IPS DF 6.9 (cell line): ENCODE results near the gene TOMM70.

Experiments used
- DNase-seq: peaks from one replicate; pipeline ENCODE4 v3.0.0-alpha.2; 2013; ENCODE audit warnings: low read depth, low spot score
- H3K27ac ChIP-seq: one replicate; pipeline ENCODE4 v1.5.1; 2013; ENCODE audit warnings: low read length, control low read depth
- H3K27me3 ChIP-seq: 2 replicates; pipeline ENCODE4 v1.6.1; 2013; ENCODE audit warnings: mild to moderate bottlenecking, low read length; ENCODE audit not compliant: control insufficient read depth, insufficient read depth
- H3K36me3 ChIP-seq: 2 replicates; pipeline ENCODE4 v1.6.1; 2013; ENCODE audit warnings: low read length; ENCODE audit not compliant: control insufficient read depth, insufficient read depth
- H3K4me1 ChIP-seq: 2 replicates; pipeline ENCODE4 v1.6.1; 2013; ENCODE audit warnings: low read length; ENCODE audit not compliant: control insufficient read depth, insufficient read depth
- H3K4me3 ChIP-seq: 2 replicates; pipeline ENCODE4 v1.5.1; 2013; ENCODE audit warnings: mild to moderate bottlenecking, low read length
- H3K9me3 ChIP-seq: 2 replicates; pipeline ENCODE4 v1.6.1; 2013; ENCODE audit warnings: low read length, inconsistent platforms; ENCODE audit not compliant: control insufficient read depth, insufficient read depth
- WGBS: extraction: QIAGEN DNeasy Blood & Tissue Kit; methylation state at CpG from one replicate; pipeline ENCODE4 v1.1.7; 2013; ENCODE audit warnings: mixed read lengths, missing lambda C conversion rate; ENCODE audit not compliant: insufficient read length, insufficient coverage; 5-methylcytosine and 5-hydroxymethylcytosine counted together

The TOMM70 gene

GRCh38 chr3:100399341-100400071 lies 1.4 kb downstream of the TOMM70 start:
- no peaks in the 10 kb centered on the region for H3K36me3 ChIP-seq
- no peak overlapping the region for H3K27ac ChIP-seq
- WGBS: no CpG with 5 or more reads among the region's 9 CpGs
- no peak overlapping the region; the same call in 1 of the 2 replicates for H3K4me3 ChIP-seq
- peaks cover 2% of the 10 kb centered on the region for H3K4me1 ChIP-seq
- H3K27me3 ChIP-seq: no peaks in the 10 kb centered on the region
- H3K9me3 ChIP-seq: no peaks in the 10 kb centered on the region
- no peak for DNase-seq

- no CpG with 5 or more reads among the region's 2 CpGs for WGBS
- Histone ChIP-seq H3K4me3 (no peak overlapping the region), H3K36me3 (no peaks in the 10 kb centered on the region), H3K4me1 (peaks cover 2% of the 10 kb centered on the region; the same call in 1 of the 2 replicates), H3K9me3 (no peaks in the 10 kb centered on the region), H3K27me3 (no peaks in the 10 kb centered on the region), H3K27ac (no peak overlapping the region)
- DNase-seq: no peak
Measured at GRCh38 chr3:100396967-100397366, 3.9 kb downstream of the TOMM70 start.

GRCh38 chr3:100395679-100396431 lies 5.0 kb downstream of the TOMM70 start:
- no CpG with 5 or more reads among the region's 2 CpGs for WGBS
- Histone ChIP-seq H3K27me3 (no peaks in the 10 kb centered on the region), H3K4me3 (no peak overlapping the region), H3K27ac (no peak overlapping the region), H3K9me3 (no peaks in the 10 kb centered on the region), H3K4me1 (peaks cover 2% of the 10 kb centered on the region; the same call in 1 of the 2 replicates), H3K36me3 (no peaks in the 10 kb centered on the region)
- no peak for DNase-seq

DNA sequence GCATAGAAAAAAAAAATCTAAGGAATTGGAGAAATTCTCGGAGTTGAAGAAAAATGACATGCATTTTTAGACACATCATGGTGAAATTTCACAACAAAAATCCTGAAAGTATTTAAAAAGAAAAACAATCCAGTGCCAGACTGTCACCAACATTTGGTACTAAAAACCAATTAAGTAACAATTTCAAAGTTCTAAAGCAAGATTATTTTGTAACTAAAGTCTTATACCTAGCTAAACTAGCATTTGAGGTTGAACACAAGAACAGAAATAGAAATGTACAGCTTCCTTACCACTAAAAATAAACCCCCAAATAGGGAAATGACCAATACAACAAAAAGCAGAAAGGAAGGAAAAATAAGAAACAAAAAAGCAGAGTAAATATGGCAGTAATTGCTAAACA lies 11.9 kb downstream of the TOMM70 start:
- Histone ChIP-seq H3K4me1 (no peaks in the 10 kb centered on the region), H3K4me3 (no peak overlapping the region), H3K27ac (no peak overlapping the region), H3K9me3 (no peaks in the 10 kb centered on the region), H3K36me3 (no peaks in the 10 kb centered on the region; the same call in 1 of the 2 replicates), H3K27me3 (no peaks in the 10 kb centered on the region)
- no CpG with 5 or more reads among the region's 1 CpG for whole genome bisulfite sequencing
- DNase-seq: no peak

- Histone ChIP-seq H3K36me3 (no peaks in the 10 kb centered on the region; the same call in 1 of the 2 replicates), H3K27me3 (no peaks in the 10 kb centered on the region), H3K4me3 (no peak overlapping the region), H3K9me3 (no peaks in the 10 kb centered on the region), H3K4me1 (no peaks in the 10 kb centered on the region), H3K27ac (no peak overlapping the region)
- DNase-seq: no peak
Measured at GRCh38 chr3:100386437-100387074, 14.3 kb downstream of the TOMM70 start.

DNA sequence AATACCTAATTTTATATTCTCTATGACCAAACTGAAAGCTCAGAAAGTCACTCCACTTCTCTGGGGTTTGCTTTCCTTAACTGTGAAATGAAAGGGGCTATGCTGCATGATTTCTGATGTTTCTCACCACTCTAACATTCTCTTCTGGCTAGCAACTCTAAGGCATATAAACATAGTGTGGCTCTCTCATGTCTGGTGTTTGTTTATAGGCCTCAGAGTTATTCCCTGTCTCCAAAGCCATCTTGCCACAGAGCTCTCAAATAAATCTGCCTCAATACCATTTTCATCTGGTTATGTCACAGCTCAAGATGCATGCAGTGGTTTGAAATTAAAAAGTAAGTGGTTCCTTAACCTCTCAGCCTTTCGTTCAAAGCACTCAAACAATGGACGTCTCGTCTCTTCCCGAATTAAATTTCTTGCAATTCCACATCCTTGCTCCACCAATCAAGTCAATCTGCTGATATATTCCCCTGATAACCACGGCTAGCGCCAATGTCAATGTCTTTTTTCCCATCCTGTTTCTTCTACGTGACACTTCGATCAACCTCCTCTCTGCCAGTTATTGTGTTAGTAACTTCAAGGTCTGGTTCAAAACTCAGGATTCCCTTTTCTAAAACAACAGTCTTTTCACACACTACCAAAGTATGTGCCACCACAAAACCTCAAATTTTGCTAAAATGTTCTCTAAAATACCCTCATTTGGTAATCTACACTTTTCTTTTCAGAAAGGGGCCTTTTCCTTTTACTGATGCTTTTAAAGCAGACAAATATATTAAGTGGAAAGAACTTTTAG lies 16.0 kb downstream of the TOMM70 start:
- no peaks in the 10 kb centered on the region for H3K9me3 ChIP-seq

GRCh38 chr3:100376301-100376700 lies 24.6 kb downstream of the TOMM70 start:
- H3K4me1 ChIP-seq: no peaks in the 10 kb centered on the region
- no peaks in the 10 kb centered on the region for H3K9me3 ChIP-seq
- H3K27me3 ChIP-seq: no peaks in the 10 kb centered on the region
- H3K36me3 ChIP-seq: peaks cover 3% of the 10 kb centered on the region; the same call in 1 of the 2 replicates
- no peak for DNase-seq
- H3K27ac ChIP-seq: no peak overlapping the region
- H3K4me3 ChIP-seq: no peak overlapping the region
- WGBS: no CpG with 5 or more reads among the region's 4 CpGs

More for the DNA sequence above, 16.0 kb downstream of the TOMM70 start:
- no peaks in the 10 kb centered on the region; the same call in 1 of the 2 replicates for H3K36me3 ChIP-seq
- no peak for DNase-seq
- H3K4me1 ChIP-seq: no peaks in the 10 kb centered on the region
- no peak overlapping the region for H3K27ac ChIP-seq
- no peaks in the 10 kb centered on the region for H3K27me3 ChIP-seq
- H3K4me3 ChIP-seq: no peak overlapping the region
- WGBS: no CpG with 5 or more reads among the region's 8 CpGs

- Histone ChIP-seq H3K4me3 (no peak overlapping the region), H3K36me3 (peaks cover 3% of the 10 kb centered on the region; the same call in 1 of the 2 replicates)
Measured at GRCh38 chr3:100374521-100374920, 26.4 kb downstream of the TOMM70 start.

DNA sequence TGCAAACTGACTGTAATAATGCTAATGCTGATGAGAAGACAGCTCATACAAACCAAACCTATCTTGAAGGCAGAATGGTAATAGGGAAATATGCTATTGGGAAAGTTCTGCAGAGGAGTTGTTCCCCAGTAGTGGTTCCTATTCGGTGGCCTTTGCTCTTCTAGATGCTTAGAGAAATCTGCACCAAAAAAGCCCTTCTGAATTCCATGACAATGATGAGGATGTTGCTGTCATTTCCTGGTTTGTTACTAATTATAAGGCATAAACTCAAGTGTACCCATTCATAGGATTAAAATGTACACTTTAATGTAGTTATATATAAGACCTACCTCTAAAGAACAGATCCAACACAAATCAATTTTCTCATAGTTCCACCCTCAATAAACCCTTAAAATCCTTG lies 30.1 kb downstream of the TOMM70 start:
- peaks cover 9% of the 10 kb centered on the region; the same call in 1 of the 2 replicates for H3K36me3 ChIP-seq
- H3K9me3 ChIP-seq: no peaks in the 10 kb centered on the region
- no peaks in the 10 kb centered on the region for H3K4me1 ChIP-seq
- no peak overlapping the region for H3K27ac ChIP-seq
- no CpG with 5 or more reads among the region's 1 CpG for WGBS
- H3K4me3 ChIP-seq: no peak overlapping the region
- DNase-seq: no peak
- H3K27me3 ChIP-seq: no peaks in the 10 kb centered on the region

More at GRCh38 chr3:100374521-100374920, 26.4 kb downstream of the TOMM70 start:
- Histone ChIP-seq H3K27me3 (no peaks in the 10 kb centered on the region), H3K4me1 (no peaks in the 10 kb centered on the region), H3K27ac (no peak overlapping the region), H3K9me3 (no peaks in the 10 kb centered on the region)
- no peak for DNase-seq

- H3K27me3 ChIP-seq: no peaks in the 10 kb centered on the region
- H3K9me3 ChIP-seq: no peaks in the 10 kb centered on the region
- H3K27ac ChIP-seq: no peak overlapping the region
- H3K4me3 ChIP-seq: no peak overlapping the region
- H3K4me1 ChIP-seq: no peaks in the 10 kb centered on the region
- H3K36me3 ChIP-seq: peaks cover 9% of the 10 kb centered on the region; the same call in 1 of the 2 replicates
- no CpG with 5 or more reads among the region's 8 CpGs for WGBS
- no peak for DNase-seq
Measured at GRCh38 chr3:100368441-100368840, 32.4 kb downstream of the TOMM70 start.
